Measurements from ENCODE around the gene RNF151.
A peak's percentile ranks its signal among the peaks of the same experiment; 100 is the strongest.
"Not testable (repeated sequence)": the region's sequence is repeated elsewhere in the genome, so short reads cannot be mapped to it uniquely, and the experiment has no call there.

The RNF151 gene

GRCh38 chr16:1961651-1962067 is 5.0 kb upstream of the RNF151 start:
- no peak for DNase-seq (ENCODE audit: low read depth)
- TF ChIP-seq, protein P1, sequence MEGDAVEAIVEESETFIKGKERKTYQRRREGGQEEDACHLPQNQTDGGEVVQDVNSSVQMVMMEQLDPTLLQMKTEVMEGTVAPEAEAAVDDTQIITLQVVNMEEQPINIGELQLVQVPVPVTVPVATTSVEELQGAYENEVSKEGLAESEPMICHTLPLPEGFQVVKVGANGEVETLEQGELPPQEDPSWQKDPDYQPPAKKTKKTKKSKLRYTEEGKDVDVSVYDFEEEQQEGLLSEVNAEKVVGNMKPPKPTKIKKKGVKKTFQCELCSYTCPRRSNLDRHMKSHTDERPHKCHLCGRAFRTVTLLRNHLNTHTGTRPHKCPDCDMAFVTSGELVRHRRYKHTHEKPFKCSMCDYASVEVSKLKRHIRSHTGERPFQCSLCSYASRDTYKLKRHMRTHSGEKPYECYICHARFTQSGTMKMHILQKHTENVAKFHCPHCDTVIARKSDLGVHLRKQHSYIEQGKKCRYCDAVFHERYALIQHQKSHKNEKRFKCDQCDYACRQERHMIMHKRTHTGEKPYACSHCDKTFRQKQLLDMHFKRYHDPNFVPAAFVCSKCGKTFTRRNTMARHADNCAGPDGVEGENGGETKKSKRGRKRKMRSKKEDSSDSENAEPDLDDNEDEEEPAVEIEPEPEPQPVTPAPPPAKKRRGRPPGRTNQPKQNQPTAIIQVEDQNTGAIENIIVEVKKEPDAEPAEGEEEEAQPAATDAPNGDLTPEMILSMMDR (conservative IDR thresholded peaks at IDR 0.05; ENCODE audit: control insufficient read depth, insufficient read depth, low read depth, low read length): no peak
- H3K4me3 ChIP-seq (ENCODE audit: control insufficient read depth, low read depth, low read length): no peak overlapping the region

GRCh38 chr16:1962161-1963153 is 4.2 kb upstream of the RNF151 start:
- DNase-seq (ENCODE audit: low read depth): not testable (repeated sequence)
- H3K4me3 ChIP-seq (ENCODE audit: control insufficient read depth, low read depth, low read length): peak overlapping the region; percentile 95

DNA sequence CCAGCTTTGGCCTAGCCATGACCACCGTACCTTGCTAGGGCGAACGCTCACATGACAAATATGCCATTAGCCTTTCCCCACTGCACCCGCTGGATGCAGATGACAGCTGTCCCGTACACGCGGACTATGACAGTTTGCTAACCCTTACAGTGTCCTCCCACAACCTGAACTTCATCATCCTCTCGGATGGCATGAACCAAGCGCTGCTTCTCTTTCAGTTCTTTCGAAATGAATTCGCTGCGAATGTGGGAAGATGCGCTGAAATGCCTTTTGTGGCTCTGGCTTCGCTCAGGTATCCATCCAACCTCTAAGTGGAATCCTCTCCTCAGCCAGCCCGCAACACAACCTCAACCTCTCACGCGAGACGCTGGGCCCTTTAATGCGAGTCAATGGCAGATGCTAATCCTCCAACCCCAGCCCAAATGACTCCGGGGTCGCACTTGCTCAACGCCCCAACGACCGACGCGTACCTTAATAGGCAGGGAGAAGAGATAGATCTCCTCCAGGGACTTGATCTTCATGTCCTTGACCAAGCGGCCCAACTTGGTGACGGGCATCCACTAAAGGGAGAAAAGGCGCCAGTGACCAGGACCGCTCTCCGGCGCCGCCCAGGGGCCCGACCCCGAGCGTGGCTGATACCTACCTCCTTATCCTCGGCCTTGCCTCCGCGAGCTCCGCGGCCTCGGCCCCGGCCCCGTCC is 2.7 kb upstream of the RNF151 start:
- DNase-seq (ENCODE audit: low read depth): no peak
- TF ChIP-seq, protein P1 (conservative IDR thresholded peaks at IDR 0.05; ENCODE audit: control insufficient read depth, insufficient read depth, low read depth, low read length): no peak

GRCh38 chr16:1964506-1965395 is 1.9 kb upstream of the RNF151 start, which contains the start of gene RPS2:
Gene RPS2 (minus strand): TSS chr16:1964826. CDS start chr16:1964625, 201 bp downstream.
- TF ChIP-seq, protein P1 (conservative IDR thresholded peaks at IDR 0.05; ENCODE audit: control insufficient read depth, insufficient read depth, low read depth, low read length): no peak
- DNase-seq (ENCODE audit: low read depth): peak; percentile 98
- H3K4me3 ChIP-seq (ENCODE audit: control insufficient read depth, low read depth, low read length): peak within 1 kb of the TSS; percentile 95

More for the DNA sequence above, 2.7 kb upstream of the RNF151 start:
- H3K4me3 ChIP-seq (ENCODE audit: control insufficient read depth, low read depth, low read length): peak overlapping the region; percentile 95

DNA sequence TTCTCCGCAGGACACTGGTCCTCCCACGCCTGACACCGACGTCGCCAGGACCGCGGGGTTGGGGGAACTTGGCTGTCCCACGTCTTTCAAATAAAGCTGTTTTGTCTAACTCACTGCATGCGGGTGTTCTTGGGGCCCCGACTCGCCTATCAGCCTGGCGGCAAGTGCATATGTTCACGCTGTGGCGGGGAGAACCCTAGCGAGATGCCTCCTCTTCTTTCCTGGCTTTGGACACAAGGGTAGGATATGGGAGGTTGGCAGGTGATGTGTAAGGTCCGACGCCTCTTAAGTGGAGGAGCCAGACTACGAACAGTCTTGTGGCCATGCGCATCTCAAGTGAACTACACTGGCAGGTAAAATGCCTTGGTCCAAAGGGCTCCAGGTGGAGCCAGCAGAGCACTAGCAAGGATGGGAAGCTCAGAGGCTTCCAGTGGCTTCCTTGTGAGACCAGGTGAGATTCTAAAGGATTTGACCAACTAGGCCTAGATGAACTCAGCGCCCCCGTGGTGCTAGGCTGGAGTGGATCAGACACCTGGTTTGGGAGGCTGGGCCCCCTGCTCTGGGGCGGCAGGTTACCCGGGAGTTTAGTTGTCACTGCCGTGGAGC is 1.2 kb upstream of the RNF151 start:
- TF ChIP-seq, protein P1 (conservative IDR thresholded peaks at IDR 0.05; ENCODE audit: control insufficient read depth, insufficient read depth, low read depth, low read length): no peak
- H3K4me3 ChIP-seq (ENCODE audit: control insufficient read depth, low read depth, low read length): peak overlapping the region; percentile 95
- no peak for DNase-seq (ENCODE audit: low read depth)

DNA sequence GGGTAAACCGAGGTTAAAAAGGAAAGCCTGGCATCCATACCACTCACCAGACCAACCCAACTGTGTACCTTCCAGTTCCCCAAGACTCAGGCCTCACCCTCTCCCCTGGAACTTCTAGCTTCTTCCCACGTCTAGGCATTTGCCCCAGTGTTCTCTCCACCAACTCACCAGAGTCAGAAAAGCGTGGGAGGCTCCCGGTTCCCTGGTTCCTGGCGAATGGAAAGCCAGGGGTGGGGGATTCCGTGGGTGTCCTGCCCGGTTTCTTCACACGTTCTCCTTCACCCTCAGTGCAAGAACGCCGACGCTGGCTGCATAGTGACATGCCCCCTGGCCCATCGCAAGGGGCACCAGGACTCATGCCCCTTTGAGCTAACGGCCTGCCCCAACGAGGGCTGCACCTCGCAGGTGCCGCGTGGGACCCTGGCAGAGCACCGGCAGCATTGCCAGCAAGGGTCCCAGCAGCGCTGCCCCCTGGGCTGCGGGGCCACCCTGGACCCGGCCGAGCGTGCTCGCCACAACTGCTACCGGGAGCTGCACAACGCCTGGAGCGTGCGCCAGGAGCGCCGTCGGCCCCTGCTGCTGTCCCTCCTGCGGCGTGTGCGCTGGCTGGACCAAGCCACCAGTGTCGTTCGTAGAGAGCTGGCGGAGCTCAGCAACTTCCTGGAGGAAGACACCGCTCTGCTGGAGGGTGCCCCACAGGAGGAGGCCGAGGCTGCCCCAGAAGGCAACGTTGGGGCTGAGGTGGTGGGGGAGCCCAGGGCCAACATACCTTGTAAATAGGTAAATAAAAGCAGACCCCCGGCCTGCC is 1.7 kb downstream of the RNF151 start:
- no peak for DNase-seq (ENCODE audit: low read depth)
- TF ChIP-seq, protein P1 (conservative IDR thresholded peaks at IDR 0.05; ENCODE audit: control insufficient read depth, insufficient read depth, low read depth, low read length): no peak
- no peak overlapping the region for H3K4me3 ChIP-seq (ENCODE audit: control insufficient read depth, low read depth, low read length)
